NCI-H2081 treated with DMSO at 0.1 percent for 48 hours (cell line): ENCODE data around the gene APC2.
"Not testable (repeated sequence)": the region's sequence is repeated elsewhere in the genome, so short reads cannot be mapped to it uniquely, and the experiment has no call there.

Experiments used
- DNase-seq: peaks from one replicate; lab custom pipeline; 2025; lab: John Stamatoyannopoulos, UW

APC2 gene

DNA sequence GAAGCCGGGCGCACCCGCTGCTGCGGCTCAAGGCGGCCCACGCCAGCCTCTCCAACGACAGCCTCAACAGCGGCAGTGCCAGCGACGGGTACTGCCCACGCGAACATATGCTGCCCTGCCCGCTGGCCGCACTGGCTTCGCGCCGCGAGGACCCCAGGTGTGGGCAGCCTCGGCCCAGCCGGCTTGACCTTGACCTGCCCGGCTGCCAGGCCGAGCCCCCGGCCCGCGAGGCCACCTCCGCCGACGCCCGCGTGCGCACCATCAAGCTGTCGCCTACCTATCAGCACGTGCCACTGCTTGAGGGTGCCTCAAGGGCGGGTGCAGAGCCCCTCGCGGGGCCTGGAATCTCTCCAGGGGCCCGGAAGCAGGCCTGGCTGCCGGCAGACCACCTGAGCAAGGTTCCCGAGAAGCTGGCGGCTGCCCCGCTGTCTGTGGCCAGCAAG, 16.1 kb downstream of the APC2 start:
- no peak for DNase-seq

DNA sequence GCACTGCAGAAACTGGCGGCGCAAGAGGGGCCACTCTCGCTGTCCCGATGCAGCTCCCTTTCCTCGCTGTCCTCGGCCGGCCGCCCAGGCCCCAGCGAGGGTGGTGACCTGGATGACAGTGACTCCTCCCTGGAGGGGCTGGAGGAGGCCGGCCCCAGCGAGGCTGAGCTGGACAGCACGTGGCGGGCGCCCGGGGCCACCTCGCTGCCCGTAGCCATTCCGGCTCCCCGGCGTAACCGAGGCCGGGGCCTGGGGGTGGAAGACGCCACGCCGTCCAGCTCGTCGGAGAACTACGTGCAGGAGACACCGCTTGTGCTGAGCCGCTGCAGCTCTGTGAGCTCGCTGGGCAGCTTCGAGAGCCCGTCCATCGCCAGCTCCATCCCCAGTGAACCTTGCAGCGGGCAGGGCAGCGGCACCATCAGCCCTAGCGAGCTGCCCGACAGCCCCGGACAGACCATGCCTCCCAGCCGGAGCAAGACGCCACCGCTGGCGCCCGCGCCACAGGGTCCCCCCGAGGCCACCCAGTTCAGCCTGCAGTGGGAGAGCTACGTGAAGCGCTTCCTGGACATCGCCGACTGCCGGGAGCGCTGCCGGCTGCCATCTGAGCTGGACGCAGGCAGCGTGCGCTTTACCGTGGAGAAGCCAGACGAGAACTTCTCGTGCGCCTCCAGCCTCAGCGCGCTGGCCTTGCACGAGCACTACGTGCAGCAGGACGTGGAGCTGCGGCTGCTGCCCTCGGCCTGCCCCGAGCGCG, 16.7 kb downstream of the APC2 start:
- no peak for DNase-seq

DNA sequence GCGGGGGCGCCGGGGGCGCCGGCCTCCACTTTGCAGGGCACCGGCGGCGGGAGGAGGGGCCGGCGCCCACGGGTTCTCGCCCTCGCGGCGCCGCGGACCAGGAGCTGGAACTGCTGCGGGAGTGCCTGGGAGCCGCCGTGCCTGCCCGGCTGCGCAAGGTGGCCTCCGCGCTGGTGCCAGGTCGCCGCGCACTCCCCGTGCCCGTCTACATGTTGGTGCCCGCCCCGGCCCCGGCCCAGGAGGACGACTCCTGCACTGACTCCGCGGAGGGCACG, 17.2 kb downstream of the APC2 start:
- DNase-seq, result no peak

DNA sequence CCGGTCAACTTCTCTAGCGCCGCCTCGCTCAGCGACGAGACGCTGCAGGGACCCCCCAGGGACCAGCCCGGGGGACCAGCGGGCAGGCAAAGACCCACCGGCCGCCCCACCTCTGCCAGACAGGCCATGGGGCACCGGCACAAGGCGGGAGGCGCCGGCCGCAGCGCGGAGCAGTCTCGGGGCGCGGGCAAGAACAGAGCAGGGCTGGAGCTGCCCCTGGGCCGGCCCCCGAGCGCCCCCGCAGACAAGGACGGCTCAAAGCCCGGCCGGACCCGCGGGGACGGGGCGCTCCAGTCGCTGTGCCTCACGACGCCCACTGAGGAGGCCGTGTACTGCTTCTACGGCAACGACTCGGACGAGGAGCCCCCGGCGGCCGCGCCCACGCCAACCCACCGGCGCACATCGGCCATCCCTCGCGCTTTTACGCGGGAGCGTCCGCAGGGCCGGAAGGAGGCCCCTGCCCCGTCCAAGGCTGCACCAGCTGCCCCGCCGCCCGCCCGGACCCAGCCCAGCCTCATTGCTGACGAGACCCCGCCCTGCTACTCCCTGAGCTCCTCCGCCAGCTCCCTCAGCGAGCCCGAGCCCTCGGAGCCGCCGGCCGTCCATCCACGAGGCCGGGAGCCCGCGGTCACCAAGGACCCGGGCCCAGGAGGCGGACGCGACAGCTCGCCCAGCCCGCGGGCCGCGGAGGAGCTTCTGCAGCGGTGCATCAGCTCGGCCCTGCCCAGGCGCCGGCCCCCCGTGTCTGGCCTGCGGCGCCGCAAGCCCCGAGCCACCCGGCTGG, 17.8 kb downstream of the APC2 start:
- no peak for DNase-seq

DNA sequence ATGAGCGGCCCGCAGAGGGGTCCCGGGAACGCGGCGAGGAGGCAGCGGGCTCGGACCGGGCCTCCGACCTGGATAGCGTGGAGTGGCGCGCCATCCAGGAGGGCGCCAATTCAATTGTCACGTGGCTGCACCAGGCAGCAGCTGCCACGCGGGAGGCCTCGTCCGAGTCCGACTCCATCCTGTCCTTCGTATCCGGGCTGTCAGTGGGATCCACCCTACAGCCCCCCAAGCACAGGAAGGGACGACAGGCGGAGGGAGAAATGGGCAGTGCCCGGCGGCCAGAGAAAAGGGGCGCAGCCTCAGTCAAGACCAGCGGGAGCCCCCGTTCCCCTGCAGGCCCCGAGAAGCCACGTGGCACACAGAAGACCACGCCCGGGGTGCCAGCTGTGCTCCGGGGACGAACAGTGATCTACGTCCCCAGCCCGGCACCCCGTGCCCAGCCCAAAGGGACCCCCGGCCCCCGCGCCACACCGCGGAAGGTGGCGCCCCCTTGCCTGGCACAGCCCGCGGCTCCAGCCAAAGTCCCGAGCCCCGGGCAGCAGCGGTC, 18.4 kb downstream of the APC2 start:
- no peak for DNase-seq

DNA sequence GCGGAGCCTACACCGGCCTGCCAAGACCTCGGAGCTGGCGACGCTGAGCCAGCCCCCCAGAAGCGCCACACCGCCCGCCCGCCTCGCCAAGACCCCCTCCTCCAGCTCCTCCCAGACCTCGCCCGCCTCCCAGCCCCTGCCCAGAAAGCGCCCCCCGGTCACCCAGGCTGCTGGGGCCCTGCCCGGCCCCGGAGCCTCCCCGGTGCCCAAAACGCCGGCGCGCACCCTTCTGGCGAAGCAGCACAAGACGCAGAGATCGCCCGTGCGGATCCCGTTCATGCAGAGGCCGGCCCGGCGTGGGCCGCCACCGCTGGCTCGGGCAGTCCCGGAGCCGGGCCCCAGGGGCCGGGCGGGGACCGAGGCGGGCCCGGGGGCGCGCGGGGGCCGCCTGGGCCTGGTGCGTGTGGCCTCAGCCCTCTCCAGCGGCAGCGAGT, 18.9 kb downstream of the APC2 start:
- no peak for DNase-seq

DNA sequence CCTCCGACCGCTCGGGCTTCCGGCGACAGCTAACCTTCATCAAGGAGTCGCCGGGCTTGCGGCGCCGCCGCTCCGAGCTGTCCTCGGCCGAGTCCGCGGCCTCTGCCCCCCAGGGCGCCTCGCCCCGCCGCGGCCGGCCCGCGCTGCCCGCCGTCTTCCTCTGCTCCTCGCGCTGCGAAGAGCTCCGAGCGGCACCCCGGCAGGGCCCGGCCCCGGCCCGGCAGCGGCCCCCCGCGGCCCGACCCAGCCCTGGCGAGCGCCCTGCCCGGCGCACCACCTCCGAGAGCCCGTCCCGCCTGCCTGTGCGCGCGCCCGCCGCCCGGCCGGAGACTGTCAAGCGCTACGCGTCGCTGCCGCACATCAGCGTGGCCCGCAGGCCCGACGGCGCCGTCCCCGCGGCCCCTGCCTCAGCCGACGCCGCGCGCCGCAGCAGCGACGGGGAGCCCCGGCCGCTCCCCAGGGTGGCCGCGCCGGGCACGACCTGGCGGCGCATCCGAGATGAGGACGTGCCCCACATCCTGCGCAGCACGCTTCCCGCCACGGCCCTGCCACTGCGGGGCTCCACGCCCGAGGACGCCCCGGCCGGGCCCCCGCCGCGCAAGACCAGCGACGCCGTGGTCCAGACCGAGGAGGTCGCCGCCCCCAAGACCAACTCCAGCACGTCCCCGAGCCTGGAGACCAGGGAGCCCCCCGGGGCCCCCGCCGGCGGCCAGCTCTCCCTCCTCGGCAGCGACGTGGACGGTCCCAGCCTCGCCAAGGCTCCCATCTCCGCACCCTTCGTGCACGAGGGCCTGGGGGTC, 19.5 kb downstream of the APC2 start:
- DNase-seq, result no peak

DNA sequence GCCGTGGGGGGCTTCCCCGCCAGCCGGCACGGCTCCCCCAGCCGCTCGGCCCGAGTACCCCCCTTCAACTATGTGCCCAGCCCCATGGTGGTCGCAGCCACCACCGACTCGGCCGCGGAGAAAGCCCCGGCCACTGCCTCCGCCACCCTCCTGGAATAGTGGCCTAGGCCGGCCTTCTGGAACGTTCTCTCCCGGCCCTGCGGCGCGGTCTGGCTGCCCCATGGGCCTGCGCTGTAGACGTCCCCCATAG, 20.1 kb downstream of the APC2 start:
- DNase-seq, result no peak

DNA sequence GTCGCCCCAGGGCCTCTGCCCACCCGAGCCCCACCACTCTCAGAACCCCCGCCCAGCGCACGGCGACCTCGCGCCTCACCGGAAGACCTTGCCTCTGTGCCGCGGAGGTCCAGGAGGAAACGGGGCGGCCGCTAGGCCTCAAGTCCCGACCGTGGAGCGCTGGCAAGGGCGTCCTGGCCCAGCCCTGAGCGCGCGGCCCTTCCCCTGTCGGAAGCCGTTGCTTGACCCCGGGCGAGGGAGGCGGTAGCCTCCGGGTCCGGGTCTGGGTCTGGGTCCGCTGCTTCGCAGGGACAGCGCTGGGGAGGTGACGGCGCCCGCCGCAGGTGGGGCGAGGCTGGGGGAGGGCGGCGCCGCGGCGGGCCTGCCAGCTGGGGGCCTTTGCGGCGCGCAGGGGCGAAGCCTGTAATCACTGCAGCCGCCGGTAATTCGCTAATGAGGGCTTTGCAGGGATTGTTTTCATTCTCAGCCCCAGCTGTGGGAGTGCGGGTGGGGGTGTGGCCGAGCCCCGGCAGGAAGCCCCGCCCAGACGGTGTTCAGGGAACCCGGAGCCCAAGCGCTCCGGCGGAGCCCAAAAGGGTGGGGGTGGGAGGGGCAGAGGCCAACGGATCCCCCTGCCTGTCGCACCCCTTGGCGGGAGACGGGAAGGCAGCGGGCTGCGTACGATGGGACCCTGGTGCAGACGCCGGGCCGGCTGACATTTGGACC, 20.5 kb downstream of the APC2 start:
- peak; percentile 9 for DNase-seq

DNA sequence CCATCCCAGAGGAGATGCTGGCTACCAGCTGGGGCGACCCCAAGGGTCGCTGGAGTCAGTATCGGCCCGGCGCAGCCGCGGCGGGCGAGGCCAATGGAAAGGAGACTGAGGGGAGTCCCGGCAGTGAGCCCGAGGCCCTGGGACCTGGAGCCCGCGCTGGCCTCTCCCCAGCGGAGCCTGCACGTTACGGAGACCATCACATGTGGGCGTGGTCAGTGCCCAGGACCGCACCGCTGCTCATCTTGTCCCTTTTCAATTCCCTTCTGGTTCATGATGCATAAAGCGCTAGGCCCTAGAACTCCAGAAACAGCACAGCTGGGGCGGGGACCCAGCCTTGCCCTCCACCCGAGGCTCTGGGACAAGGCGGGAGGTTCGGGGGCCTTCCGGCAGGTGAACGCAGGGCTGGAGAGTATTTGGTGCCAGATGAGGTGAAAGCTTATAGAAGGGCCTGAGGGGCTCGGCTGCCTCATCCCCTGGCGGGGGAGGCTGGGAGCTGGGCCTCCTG, 21.1 kb downstream of the APC2 start:
- DNase-seq, result no peak

DNA sequence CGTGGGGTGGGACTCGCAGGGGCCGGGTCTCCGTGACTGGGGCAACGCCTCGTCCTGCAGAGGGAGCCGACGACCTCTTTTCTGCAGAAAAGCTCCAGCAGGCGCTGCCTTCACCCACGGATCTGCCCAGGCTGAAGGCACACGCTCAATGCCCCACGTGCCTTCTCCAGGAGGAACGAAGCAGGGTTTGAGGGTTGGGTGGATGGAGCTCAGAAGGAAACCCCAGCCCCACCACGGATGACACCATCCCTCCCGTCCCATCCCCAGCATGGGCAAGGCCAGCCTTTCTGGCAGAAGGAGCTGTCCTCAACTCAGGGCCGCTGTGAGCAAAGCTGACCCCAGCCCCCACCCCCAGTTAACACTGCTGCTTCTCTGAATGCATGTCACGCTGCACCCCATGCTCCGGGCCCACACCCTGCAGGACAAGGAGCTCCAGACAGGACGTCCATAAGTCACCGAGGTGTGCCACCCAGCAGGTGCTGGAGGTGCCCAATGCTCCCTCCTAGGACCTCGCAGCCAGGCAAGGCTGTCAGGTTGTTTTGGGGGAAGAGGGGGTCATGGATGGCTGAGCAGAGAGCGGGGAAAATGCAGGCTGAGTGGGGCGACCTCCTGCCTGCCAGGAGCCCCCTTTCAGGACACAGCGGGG, 21.7 kb downstream of the APC2 start:
- DNase-seq, result no peak

DNA sequence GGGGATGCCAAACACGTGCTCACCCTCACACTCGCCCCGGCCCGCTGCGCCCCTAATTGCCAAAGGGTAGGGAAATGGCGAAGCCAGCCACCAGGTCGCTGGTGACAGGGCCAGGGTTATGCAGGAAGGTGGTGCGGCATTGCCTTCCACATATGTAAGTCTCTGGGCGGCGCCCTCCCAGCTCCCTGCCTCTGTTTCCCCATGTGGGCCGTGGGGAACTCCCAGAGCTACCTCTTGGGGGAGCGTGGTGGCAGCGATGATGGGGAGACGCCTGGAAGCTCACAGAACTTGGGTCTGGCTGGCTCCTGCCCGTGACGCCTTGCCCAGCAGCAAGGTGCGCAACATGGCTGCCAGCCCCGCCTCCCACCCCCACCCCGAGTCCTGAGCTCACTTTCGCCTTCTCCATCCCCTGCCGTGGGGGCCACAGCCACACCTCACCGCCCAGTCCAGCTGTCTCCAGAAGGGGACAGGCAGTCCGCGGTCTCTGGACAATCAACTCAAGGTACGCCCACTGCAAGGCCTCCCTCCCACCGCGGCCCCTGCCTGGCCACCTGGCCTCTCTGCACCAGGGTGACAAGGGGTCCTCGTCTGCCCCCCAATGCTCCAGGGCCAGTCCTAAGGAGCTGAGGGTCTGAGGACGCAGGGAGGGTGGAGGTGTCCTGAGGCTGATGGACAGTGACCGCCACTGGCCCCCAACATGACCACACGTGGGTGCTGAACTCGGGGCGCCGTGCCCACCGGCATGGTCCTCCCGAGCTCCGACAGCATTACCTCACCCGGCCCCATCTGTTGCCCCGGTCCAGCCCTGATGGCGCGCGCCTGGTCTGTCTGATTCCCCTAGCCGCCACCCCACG, 22.5 kb downstream of the APC2 start:
- no peak for DNase-seq

DNA sequence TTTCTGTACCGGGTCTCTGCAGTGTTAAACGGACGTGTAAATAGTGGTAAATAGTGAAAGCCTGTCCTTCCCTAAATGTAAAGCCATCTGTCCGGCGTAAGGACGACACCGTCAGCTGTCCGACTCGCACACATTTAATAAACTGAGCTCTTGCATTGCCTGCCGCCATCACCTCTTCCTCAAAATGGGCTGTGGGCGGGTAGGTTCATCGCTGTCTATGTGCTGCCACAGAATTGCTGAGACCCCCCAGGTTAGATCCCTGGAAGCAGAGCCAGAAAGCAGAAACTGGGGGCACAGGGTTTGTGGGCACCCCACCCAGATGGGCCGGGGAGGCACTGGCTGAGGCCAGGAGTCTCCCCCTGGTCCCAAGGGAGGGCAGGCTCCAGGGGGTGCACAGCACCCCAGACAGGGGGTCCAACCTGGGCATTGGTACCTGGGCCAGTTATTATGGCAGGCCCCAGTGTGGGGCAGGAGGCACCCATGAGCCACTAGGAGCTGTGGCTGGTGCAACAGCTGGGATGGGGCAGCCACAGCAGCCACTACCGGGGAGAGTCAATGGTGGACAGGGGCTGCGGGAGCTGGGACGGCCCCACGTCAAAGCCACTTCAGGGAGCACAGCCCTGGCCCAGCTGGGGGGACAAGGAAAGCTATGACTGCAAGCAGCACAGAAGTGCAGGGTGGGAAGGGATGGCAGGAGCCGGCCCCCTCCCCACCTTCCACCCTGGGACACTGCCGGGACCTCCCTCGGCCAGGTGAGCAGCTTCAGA, 23.3 kb downstream of the APC2 start:
- DNase-seq, result no peak

DNA sequence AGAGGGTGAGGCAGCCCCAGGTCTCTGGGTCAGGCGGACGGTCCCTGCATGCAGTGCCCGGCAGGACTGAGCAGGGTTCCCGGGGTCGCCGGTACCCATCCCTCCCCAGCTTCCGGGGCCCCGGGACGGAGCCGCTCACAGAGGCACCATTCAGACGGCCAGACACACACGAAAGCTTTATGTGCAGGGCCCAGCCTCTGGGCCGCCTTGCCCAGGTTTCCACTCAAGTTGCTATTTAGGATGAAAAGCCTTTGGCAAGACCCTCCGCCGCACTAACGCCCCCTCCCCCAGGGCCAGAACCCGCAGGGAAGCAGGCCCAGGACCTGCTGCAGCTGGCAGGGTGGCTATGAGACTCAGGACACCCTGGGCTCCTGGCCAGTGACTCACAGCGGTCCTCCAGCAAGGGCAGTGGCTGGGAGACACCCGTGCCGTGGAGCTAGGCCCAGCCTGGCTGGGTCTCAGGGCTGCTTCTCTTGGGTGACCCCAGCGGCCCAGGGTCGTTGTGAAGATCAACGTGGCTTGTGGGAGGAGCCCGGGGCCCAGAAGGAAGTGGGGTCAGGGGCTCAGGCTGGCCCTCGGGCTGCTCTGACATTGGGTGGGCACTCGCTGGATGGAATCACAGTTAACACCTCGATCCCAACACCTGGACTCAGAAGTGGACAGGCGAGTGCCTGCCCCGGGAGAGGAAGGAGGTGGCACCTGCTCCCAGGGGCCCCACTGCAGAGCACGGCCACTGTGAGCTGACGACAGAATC, 24.3 kb downstream of the APC2 start:
- no peak for DNase-seq

DNA sequence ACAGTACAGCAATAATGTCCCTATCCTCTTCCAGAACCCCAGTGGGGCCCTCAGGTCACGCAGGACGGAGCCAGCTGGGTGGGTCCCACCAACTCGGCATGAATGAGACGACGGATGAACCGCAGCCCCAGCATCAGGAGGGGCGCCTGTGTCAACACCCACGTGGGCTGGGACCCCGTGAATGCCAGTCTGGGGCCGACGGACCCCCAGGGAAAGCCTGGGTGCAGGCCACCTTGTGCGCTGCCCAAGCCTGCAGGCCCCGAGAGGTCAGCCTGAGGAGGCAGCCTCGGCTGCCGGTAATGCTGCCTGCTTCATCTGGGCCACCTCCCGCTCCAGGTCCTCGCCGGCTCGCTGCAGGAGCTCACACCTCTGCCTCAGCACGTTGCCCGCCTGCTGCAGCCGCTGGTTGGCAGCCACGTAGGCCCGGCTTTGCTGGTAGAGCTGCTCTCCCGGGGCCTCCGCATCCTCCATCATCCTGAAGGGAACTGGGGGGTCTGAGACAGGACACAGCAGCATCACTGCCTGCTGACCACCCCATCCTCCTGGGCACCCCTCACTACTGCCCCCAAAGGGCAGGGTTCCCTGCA, 24.9 kb downstream of the APC2 start:
- DNase-seq, result no peak

DNA sequence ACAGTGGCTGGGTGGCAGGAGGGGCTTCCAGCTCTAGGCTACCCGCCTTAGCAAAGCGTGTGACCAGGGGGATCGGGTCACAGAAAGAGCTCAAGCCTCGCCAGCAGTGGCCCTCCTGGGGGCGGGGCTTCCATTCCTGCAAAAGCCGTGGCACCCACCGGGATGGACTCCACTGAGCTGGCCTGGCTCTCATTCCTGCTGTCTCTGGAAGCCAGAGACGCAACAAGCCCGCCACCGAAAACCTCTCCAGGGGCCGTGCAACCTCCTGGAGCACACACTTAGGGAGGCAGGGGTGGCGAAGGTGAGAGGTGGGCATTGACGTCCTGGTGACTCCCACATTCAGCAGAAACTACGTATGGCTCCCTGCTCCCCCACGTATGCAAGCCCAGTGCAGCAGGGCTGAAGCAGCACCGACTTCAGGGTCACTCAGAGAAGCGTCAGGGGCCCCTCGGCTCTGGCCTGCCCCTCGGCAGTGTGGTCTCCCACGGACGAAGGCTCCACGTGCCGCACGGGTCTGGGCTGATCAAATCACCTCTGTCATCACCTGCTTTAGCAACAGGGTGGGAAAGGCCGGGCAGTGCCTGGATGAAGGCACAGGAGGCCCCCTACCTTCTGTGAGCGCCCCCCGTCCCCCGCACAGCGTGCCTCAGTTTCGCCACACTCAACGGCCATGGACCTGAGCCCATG, 26.0 kb downstream of the APC2 start:
- no peak for DNase-seq

DNA sequence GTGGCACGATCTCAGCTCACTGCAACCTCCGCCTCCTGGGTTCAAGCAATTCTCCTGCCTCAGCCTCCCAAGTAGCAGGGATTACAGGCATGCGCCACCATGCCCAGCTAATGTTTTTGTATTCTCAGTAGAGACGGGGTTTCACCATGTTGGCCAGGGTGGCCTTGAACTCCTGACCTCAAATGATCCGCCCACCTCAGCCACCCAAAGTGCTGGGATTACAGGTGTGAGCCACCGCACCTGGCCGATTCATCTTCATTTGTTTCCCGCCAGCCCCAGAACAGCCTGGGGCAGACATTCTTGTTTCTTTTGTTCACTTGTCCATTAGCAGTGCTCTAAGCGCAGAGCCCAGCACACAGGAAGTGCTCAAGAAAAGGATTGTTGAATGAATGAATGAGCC, 27.1 kb downstream of the APC2 start:
- DNase-seq, result not testable (repeated sequence)
